ENCODE data around the gene COL11A1. TPM values are rescaled to one million over a fixed set of nuclear protein-coding genes. Genes with fewer than 3 reads are reported as not detected.

Gene COL11A1
- total RNA-seq, 4 donors from 2014 or later: 0.34 to 3.7 (median 1.8) TPM

DNA sequence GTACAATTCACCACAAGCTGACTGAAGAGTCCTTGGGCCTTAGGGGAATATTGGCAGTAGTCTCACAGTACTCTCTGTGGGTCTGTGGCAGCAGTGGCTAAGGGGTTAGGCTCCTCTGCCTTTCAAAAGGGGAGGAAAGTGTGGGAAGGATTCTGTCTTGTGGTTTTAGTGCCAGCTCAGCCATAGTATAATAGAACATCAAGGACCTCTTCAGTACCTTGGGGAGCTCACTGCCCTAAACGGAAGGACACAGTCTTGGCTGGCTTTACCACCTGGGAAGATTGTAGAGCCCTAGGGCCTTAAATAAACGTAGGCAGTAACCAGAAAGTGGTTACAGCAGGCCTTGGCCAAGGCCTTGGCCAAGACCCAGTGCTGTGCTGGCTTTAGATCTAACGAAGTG is 265.7 kb downstream of the COL11A1 start:
- H3K4me3 ChIP-seq (ENCODE audit: low read depth, poor library complexity, severe bottlenecking): no peak overlapping the region
- DNase-seq (ENCODE audit: low spot score in 2 of 2): no peak
- intact Hi-C loops (cut with DNase I; ENCODE audit: low total_unique reads): no loop called here
- 25 to 33% methylated on average over 3 of the region's 3 CpGs for WGBS, 2 donors
- no peak for TF ChIP-seq POLR2A (IDR thresholded peaks at IDR 0.05)
- TF ChIP-seq, protein P1, sequence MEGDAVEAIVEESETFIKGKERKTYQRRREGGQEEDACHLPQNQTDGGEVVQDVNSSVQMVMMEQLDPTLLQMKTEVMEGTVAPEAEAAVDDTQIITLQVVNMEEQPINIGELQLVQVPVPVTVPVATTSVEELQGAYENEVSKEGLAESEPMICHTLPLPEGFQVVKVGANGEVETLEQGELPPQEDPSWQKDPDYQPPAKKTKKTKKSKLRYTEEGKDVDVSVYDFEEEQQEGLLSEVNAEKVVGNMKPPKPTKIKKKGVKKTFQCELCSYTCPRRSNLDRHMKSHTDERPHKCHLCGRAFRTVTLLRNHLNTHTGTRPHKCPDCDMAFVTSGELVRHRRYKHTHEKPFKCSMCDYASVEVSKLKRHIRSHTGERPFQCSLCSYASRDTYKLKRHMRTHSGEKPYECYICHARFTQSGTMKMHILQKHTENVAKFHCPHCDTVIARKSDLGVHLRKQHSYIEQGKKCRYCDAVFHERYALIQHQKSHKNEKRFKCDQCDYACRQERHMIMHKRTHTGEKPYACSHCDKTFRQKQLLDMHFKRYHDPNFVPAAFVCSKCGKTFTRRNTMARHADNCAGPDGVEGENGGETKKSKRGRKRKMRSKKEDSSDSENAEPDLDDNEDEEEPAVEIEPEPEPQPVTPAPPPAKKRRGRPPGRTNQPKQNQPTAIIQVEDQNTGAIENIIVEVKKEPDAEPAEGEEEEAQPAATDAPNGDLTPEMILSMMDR (IDR thresholded peaks at IDR 0.05): no peak

DNA sequence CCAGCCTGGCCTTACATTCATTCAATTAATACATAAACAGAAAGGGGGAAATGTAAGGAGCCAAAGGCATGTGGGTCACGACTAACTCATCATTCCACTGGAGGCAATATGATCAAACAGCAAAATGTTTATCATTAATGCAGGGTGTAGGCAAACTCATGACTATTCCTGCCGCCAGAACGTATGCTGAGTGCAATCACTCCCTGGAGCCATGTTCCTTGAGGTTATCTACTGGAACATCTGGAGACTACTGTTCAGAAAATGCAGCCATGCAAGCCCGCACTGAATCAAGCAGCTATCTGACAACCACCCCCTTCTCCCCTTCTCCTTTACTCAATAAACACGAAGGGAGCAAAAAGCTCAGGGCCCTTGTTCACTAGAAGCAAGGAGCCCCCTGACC is 267.6 kb downstream of the COL11A1 start:
- 75 to 80% methylated on average over 5 of the region's 5 CpGs for WGBS, 2 donors
- intact Hi-C loops (cut with DNase I; ENCODE audit: low total_unique reads): no loop called here
- no peak for DNase-seq (ENCODE audit: low spot score in 2 of 2)
- no peak overlapping the region for H3K4me3 ChIP-seq (ENCODE audit: low read depth, poor library complexity, severe bottlenecking)
- no peak for TF ChIP-seq POLR2A (IDR thresholded peaks at IDR 0.05)
- TF ChIP-seq, protein P1 (IDR thresholded peaks at IDR 0.05): no peak

DNA sequence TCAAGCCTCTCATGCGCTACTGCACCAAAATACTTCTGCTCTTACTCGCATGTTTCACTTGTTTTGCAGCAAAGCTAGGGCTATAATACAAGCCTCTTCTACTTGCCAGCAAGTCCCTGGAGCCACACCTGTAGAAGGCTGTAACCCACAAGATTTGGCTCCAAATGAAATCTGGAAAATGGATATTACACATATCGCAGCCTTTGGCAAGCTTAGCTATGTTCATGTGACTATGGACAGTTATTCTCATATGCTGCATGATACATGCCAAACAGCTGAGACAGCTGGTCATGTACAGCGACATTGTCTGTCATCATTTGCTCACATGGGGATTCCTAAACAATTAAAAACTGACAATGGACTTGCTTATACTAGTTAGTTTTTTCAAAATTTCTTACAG is 270.3 kb downstream of the COL11A1 start:
- WGBS, 2 donors: 44 to 53% methylated on average over 4 of the region's 4 CpGs
- no peak for TF ChIP-seq POLR2A (IDR thresholded peaks at IDR 0.05)
- TF ChIP-seq, protein P1 (IDR thresholded peaks at IDR 0.05): no peak
- intact Hi-C loops (cut with DNase I; ENCODE audit: low total_unique reads): no loop called here
- H3K4me3 ChIP-seq (ENCODE audit: low read depth, poor library complexity, severe bottlenecking): no peak overlapping the region
- no peak for DNase-seq (ENCODE audit: low spot score in 2 of 2)

DNA sequence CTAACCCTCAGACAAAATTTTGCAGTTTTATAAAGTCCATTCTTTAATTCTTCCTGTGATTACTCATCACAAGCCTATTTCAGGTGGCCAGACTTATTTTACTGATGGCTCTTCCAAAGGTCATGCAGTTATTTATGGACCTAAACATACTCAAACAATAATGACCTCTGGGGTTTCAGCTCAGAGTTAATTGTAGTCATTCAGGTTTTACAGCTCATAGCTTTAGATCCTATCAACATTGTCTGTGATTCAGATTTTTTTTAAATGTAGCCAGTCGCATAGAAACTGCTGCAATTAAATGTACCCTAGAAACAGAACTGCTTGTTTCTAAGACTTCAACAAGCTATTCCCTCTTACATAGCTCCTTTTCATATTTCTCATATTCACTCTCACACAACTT is 270.8 kb downstream of the COL11A1 start:
- DNase-seq (ENCODE audit: low spot score in 2 of 2): no peak
- intact Hi-C loops (cut with DNase I; ENCODE audit: low total_unique reads): no loop called here
- no peak for TF ChIP-seq POLR2A (IDR thresholded peaks at IDR 0.05)
- TF ChIP-seq, protein P1 (IDR thresholded peaks at IDR 0.05): no peak
- 24 to 35% methylated on average over 1 of the region's 1 CpG for WGBS, 2 donors
- no peak overlapping the region for H3K4me3 ChIP-seq (ENCODE audit: low read depth, poor library complexity, severe bottlenecking)

DNA sequence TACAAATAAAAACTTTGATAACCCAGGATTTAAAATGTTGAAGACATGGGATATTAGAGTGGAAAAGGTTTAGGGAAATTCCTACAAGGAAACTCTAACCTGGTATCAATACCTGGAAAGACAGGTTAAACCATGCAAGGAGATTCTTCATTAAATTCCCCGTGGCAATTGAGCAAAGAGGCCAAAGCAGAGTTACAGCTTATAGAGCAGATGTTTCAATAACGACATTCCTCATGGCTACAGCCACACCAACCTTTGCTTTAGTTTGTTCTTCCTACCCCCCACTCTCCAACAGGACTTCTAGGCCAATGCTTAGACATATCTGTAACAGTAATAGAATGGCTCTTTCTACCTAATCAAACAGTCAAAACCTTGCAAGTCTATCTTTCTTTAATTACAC is 271.3 kb downstream of the COL11A1 start:
- 29 to 43% methylated on average over 2 of the region's 2 CpGs for WGBS, 2 donors
- TF ChIP-seq POLR2A (IDR thresholded peaks at IDR 0.05): no peak
- TF ChIP-seq, protein P1 (IDR thresholded peaks at IDR 0.05): no peak
- no peak for DNase-seq (ENCODE audit: low spot score in 2 of 2)
- no peak overlapping the region for H3K4me3 ChIP-seq (ENCODE audit: low read depth, poor library complexity, severe bottlenecking)
- intact Hi-C loops (cut with DNase I; ENCODE audit: low total_unique reads): no loop called here

DNA sequence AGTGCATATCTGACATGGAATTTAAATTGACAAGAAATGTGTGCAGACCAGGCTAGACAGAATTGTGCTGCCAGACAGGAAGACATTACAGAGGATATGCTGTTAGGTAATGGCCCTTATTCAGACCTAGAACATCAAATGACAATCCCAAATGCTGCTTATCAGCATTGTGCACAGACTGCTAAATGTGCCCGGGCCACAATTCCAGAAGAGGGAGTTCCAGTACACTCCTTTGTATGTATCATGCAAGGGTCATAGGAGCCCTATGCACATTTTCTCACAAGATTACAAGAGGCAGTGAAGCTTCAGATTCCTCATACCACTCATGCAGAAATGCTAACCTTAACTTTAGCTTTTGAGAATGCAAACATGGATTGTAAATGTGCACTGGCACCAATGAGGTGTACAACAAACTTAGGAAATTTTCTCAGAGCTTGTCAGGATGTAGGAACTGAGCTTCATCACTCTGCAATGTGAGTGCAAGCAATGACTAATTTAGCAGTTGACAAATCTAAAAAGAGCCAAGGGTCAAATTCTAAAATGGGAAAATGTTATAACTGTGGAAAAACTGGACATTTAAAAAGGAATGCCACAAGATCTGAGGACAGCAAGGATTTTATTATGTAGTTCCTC is 273.5 kb downstream of the COL11A1 start:
- no peak for DNase-seq (ENCODE audit: low spot score in 2 of 2)
- WGBS, 2 donors: 22 to 31% methylated on average over 1 of the region's 1 CpG
- intact Hi-C loops (cut with DNase I; ENCODE audit: low total_unique reads): no loop called here
- no peak overlapping the region for H3K4me3 ChIP-seq (ENCODE audit: low read depth, poor library complexity, severe bottlenecking)
- no peak for TF ChIP-seq POLR2A (IDR thresholded peaks at IDR 0.05)
- TF ChIP-seq, protein P1 (IDR thresholded peaks at IDR 0.05): no peak
